HL-60/S4 (cell line): ENCODE measurements around the gene AAMP.
"Not testable (repeated sequence)": the region's sequence is repeated elsewhere in the genome, so short reads cannot be mapped to it uniquely, and the experiment has no call there.

Source experiments
- in situ Hi-C: fragments of 300-500 bp; cut with MboI; formaldehyde crosslinking; loops from 2 replicates; pipeline ENCODE4 v1.14.3; 2022; ENCODE audit warnings: low sequenced_read_pairs

The AAMP gene

GRCh38 chr2:218269900-218270720 lies at the start of gene AAMP, which contains the start of gene PNKD:
TSS of gene AAMP (minus strand) at chr2:218270137. CDS start at chr2:218270086, 51 bp downstream.
TSS of gene PNKD (plus strand) at chr2:218270519. CDS start at chr2:218270536, 17 bp downstream.
- in situ Hi-C loops = no loop called here

- in situ Hi-C loops = no loop called here
Observed at GRCh38 chr2:218318241-218318640, 48.3 kb upstream of the AAMP start.

GRCh38 chr2:218317835-218318234 lies 47.9 kb upstream of the AAMP start:
- in situ Hi-C loops = no loop called here

GRCh38 chr2:218317303-218317630 lies 47.3 kb upstream of the AAMP start:
- in situ Hi-C loops = no loop called here

- in situ Hi-C loops = no loop called here
Observed at GRCh38 chr2:218315397-218315796, 45.5 kb upstream of the AAMP start.

GRCh38 chr2:218314764-218315163 lies 44.8 kb upstream of the AAMP start:
- in situ Hi-C loops = not testable (repeated sequence)

GRCh38 chr2:218313356-218313755 lies 43.4 kb upstream of the AAMP start:
- in situ Hi-C loops = no loop called here

- in situ Hi-C loops = no loop called here
Observed at GRCh38 chr2:218312267-218312756, 42.4 kb upstream of the AAMP start.

GRCh38 chr2:218311541-218312266 lies 41.8 kb upstream of the AAMP start:
- in situ Hi-C loops = not testable (repeated sequence)

GRCh38 chr2:218310853-218311540 lies 41.1 kb upstream of the AAMP start:
- in situ Hi-C loops = no loop called here

GRCh38 chr2:218307415-218308090 lies 37.6 kb upstream of the AAMP start:
- in situ Hi-C loops = no loop called here

GRCh38 chr2:218306184-218306920 lies 36.4 kb upstream of the AAMP start:
- in situ Hi-C loops = no loop called here

GRCh38 chr2:218305383-218305782 lies 35.4 kb upstream of the AAMP start:
- in situ Hi-C loops = no loop called here

- in situ Hi-C loops = loop anchor here (5.0 kb wide), 1 partner anchor 56 kb away; the partner anchor contains the start of gene CATIP
Observed at GRCh38 chr2:218301176-218301819, 31.4 kb upstream of the AAMP start.

GRCh38 chr2:218300141-218300540 lies 30.2 kb upstream of the AAMP start:
- in situ Hi-C loops = loop anchor here (5.0 kb wide), 1 partner anchor 57 kb away; the partner anchor contains the start of gene CATIP

- in situ Hi-C loops = loop anchor here (25.0 kb wide), 1 partner anchor 364 kb away; the partner anchor contains the start of genes BCS1L, RNF25, STK36 and ZNF142
Observed at GRCh38 chr2:218298314-218298875, 28.5 kb upstream of the AAMP start.

GRCh38 chr2:218296847-218297246 lies 26.9 kb upstream of the AAMP start:
- in situ Hi-C loops = loop anchor here (25.0 kb wide), 1 partner anchor 365 kb away; the partner anchor contains the start of genes BCS1L, RNF25, STK36 and ZNF142

GRCh38 chr2:218296200-218296599 lies 26.3 kb upstream of the AAMP start:
- in situ Hi-C loops = loop anchor here (25.0 kb wide), 1 partner anchor 366 kb away; the partner anchor contains the start of genes BCS1L, RNF25, STK36 and ZNF142

GRCh38 chr2:218295029-218295428 lies 25.1 kb upstream of the AAMP start:
- in situ Hi-C loops = loop anchor here (25.0 kb wide), 1 partner anchor 367 kb away; the partner anchor contains the start of genes BCS1L, RNF25, STK36 and ZNF142
